GM15510 (cell line): ENCODE data around the gene PHC2.

ENCODE experiments used
- POLR2A ChIP-seq: IDR thresholded peaks from 3 replicates; pipeline ENCODE4 v1.6.1; 2011; ENCODE audit warnings: borderline replicate concordance; ENCODE audit not compliant: insufficient read length; ENCODE audit errors: extremely low read depth

Gene PHC2

GRCh38 chr1:33436557-33437285, 5.8 kb upstream of the PHC2 start:
- no peak for TF ChIP-seq POLR2A

- no peak for TF ChIP-seq POLR2A
Observed at GRCh38 chr1:33435096-33435820, 4.4 kb upstream of the PHC2 start.

- TF ChIP-seq POLR2A, result no peak
Observed at GRCh38 chr1:33434363-33434750, 3.5 kb upstream of the PHC2 start.

GRCh38 chr1:33433509-33434362, 2.8 kb upstream of the PHC2 start:
- no peak for TF ChIP-seq POLR2A

GRCh38 chr1:33429856-33430691, 821 bp downstream of the PHC2 start:
- no peak for TF ChIP-seq POLR2A

GRCh38 chr1:33429332-33429731, 1.6 kb downstream of the PHC2 start:
- TF ChIP-seq POLR2A, result no peak

- no peak for TF ChIP-seq POLR2A
Observed at GRCh38 chr1:33428661-33429060, 2.2 kb downstream of the PHC2 start.

GRCh38 chr1:33426916-33427315, 4.0 kb downstream of the PHC2 start:
- no peak for TF ChIP-seq POLR2A

- no peak for TF ChIP-seq POLR2A
Observed at GRCh38 chr1:33425900-33426299, 5.0 kb downstream of the PHC2 start.

- no peak for TF ChIP-seq POLR2A
Observed at GRCh38 chr1:33424610-33425009, 6.3 kb downstream of the PHC2 start.

GRCh38 chr1:33424205-33424604, 6.7 kb downstream of the PHC2 start:
- TF ChIP-seq POLR2A, result no peak

- no peak for TF ChIP-seq POLR2A
Observed at GRCh38 chr1:33420870-33421775, 9.8 kb downstream of the PHC2 start.

GRCh38 chr1:33418811-33419210, 12.1 kb downstream of the PHC2 start:
- no peak for TF ChIP-seq POLR2A

GRCh38 chr1:33414879-33415278, 16.0 kb downstream of the PHC2 start:
- no peak for TF ChIP-seq POLR2A

- no peak for TF ChIP-seq POLR2A
Observed at GRCh38 chr1:33410091-33410701, 20.7 kb downstream of the PHC2 start.
